Measurements from ENCODE around the gene THOC5. TPM values are rescaled to one million over a fixed set of nuclear protein-coding genes. Genes with fewer than 3 reads are reported as not detected.
"Not testable (repeated sequence)": the region's sequence is repeated elsewhere in the genome, so short reads cannot be mapped to it uniquely, and the experiment has no call there.

The THOC5 gene
- total and polyA plus RNA-seq, 3 donors from 2014 or later, result 46.0 to 59.1 (median 58.7) TPM

DNA sequence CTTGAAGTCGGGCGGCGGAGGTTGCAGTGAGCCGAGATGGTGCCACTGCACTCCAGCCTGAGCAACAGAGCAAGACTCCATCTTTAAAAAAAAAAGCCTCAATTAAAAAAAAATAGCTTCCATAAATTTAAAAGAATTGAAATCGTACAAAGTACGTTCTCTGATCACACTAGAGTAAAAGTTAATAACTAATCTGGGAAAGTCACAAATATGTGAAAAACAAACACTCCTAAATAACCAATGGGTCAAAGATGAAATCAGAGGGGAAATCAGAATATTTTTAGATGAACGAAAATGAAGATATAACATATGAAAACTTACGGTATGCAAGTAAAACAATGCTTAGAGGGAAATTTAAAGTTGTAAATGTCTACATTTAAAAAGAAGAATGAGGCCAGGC, 53.7 kb downstream of the THOC5 start:
- intact Hi-C loops (cut with DNase I; ENCODE audit: low total_unique reads), result no loop called here
- H3K36me3 ChIP-seq (ENCODE audit: low read depth, missing control alignments), result no peaks in the 10 kb centered on the region
- TF ChIP-seq CTCF (IDR thresholded peaks at IDR 0.05), result no peak
- TF ChIP-seq POLR2A (IDR thresholded peaks at IDR 0.05), result no peak
- H3K4me3 ChIP-seq, result no peak overlapping the region
- WGBS, 2 donors, result 96 to 97% methylated on average over 8 of the region's 8 CpGs
- no peaks in the 10 kb centered on the region for H3K9me3 ChIP-seq
- H3K27me3 ChIP-seq, result no peaks in the 10 kb centered on the region
- H3K4me1 ChIP-seq, result peaks cover 6% of the 10 kb centered on the region
- H3K27ac ChIP-seq, result no peak overlapping the region
- no peak for DNase-seq

DNA sequence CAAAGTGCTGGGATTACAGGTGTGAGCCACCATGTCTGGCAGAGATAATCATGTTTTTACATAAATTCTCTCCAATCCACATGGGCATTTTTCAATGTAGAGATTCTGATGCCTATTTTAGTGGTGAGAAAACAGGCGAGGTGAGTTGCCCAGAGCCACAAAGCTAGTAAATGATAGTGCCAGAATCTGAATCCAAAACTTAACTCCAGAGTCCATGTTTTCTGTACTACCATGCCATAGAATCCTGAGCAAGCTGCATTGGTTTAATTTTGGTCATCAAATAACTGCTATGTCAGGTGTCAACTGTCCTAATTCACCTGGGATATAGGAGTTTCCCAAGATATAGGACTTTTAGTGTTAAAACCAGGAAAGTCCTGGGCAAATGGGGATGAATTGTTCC, 59.9 kb downstream of the THOC5 start:
- Histone ChIP-seq H3K9me3 (no peaks in the 10 kb centered on the region), H3K36me3 (ENCODE audit: low read depth, missing control alignments) (no peaks in the 10 kb centered on the region), H3K27me3 (no peaks in the 10 kb centered on the region), H3K4me3 (no peak overlapping the region), H3K27ac (no peak overlapping the region), H3K4me1 (no peaks in the 10 kb centered on the region)
- 100% methylated on average over 1 of the region's 1 CpG for WGBS, 2 donors
- intact Hi-C loops (cut with DNase I; ENCODE audit: low total_unique reads), result no loop called here
- DNase-seq, result no peak
- TF ChIP-seq POLR2A (IDR thresholded peaks at IDR 0.05) (no peak), CTCF (IDR thresholded peaks at IDR 0.05) (no peak)

GRCh38 chr22:29491012-29491411, 62.5 kb downstream of the THOC5 start:
- Histone ChIP-seq H3K4me3 (no peak overlapping the region), H3K4me1 (no peaks in the 10 kb centered on the region), H3K27ac (no peak overlapping the region), H3K36me3 (ENCODE audit: low read depth, missing control alignments) (no peaks in the 10 kb centered on the region), H3K27me3 (no peaks in the 10 kb centered on the region), H3K9me3 (no peaks in the 10 kb centered on the region)
- no peak for TF ChIP-seq POLR2A (IDR thresholded peaks at IDR 0.05)
- TF ChIP-seq CTCF (IDR thresholded peaks at IDR 0.05), result no peak
- DNase-seq, result no peak
- WGBS, 2 donors, result 86 to 89% methylated on average over 6 of the region's 6 CpGs
- intact Hi-C loops (cut with DNase I; ENCODE audit: low total_unique reads), result no loop called here

GRCh38 chr22:29489127-29489780, 64.3 kb downstream of the THOC5 start:
- DNase-seq; H3K4me1 ChIP-seq; H3K4me3 ChIP-seq; intact Hi-C loops (cut with DNase I; ENCODE audit: low total_unique reads); H3K27ac ChIP-seq; H3K36me3 ChIP-seq (ENCODE audit: low read depth, missing control alignments); H3K27me3 ChIP-seq; H3K9me3 ChIP-seq: not testable (repeated sequence)
- WGBS, 2 donors, result 85 to 86% methylated on average over 8 of the region's 8 CpGs

DNA sequence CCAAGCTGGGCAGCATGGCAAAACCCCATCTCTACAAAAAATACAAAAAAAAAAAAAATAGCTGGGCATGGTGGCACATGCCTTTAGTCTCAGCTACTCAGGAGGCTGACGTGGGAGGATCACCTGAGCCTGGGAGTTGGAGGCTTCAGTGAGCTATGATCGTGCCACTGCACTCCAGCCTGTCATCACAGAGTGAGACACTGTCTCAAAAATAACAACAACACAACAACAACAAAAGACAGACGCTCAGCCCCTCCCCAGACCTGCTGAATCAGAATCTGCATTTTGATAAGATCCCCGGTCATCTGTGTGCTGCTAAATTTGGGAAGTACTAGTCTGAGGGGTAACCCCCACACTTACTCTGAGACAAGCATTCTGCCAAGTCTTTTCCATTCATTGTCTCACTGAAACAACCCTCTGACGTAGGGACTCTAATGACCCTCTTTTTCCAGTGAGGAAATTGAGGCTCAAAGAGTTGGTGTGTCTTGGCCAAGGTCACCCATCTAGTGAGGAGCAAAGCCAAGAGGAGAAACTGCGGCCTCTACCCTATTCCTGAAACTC, 66.1 kb downstream of the THOC5 start:
- intact Hi-C loops (cut with DNase I; ENCODE audit: low total_unique reads), result no loop called here
- H3K36me3 ChIP-seq (ENCODE audit: low read depth, missing control alignments), result no peaks in the 10 kb centered on the region
- no peak overlapping the region for H3K4me3 ChIP-seq
- WGBS, 2 donors, result 78 to 86% methylated on average over 6 of the region's 6 CpGs
- H3K27me3 ChIP-seq, result no peaks in the 10 kb centered on the region
- H3K4me1 ChIP-seq, result peaks cover under 1% of the 10 kb centered on the region
- DNase-seq, result no peak
- TF ChIP-seq CTCF (IDR thresholded peaks at IDR 0.05) (no peak), POLR2A (IDR thresholded peaks at IDR 0.05) (no peak)
- no peak overlapping the region for H3K27ac ChIP-seq
- no peaks in the 10 kb centered on the region for H3K9me3 ChIP-seq
